HG03175 (cell line): Measurements from ENCODE around the gene CRTC2.
A peak's percentile ranks its signal among the peaks of the same experiment; 100 is the strongest.
"Not testable (repeated sequence)": the region's sequence is repeated elsewhere in the genome, so short reads cannot be mapped to it uniquely, and the experiment has no call there.

ENCODE experiments used
- ATAC-seq: cut with Tn5 transposase; IDR thresholded peaks from one replicate; pipeline ENCODE4 v1.9.1; 2021; ENCODE audit warnings: mild to moderate bottlenecking, moderate library complexity; ENCODE audit not compliant: unreplicated experiment

CRTC2 gene

GRCh38 chr1:153929981-153930948, 28.1 kb downstream of the CRTC2 start:
- no peak for ATAC-seq

DNA sequence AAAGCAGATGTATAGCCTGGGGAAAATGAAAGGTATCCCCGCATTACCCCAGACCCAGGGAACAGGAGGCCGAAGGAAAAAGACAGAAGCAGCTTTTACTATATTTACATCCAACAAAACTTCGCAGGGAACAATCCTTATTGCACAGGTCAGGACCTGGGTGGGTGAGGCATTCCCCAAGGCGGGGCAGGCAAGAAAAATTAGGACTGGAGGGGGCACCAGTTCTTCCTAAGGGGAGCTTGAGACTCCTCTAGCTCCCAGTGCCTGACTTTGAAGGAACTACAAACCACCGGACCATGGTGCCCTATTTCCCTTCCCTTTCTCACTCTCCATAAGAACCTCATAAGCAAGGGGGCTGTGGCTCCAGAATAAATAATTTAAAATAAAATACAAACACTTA, 29.0 kb downstream of the CRTC2 start:
- no peak for ATAC-seq

DNA sequence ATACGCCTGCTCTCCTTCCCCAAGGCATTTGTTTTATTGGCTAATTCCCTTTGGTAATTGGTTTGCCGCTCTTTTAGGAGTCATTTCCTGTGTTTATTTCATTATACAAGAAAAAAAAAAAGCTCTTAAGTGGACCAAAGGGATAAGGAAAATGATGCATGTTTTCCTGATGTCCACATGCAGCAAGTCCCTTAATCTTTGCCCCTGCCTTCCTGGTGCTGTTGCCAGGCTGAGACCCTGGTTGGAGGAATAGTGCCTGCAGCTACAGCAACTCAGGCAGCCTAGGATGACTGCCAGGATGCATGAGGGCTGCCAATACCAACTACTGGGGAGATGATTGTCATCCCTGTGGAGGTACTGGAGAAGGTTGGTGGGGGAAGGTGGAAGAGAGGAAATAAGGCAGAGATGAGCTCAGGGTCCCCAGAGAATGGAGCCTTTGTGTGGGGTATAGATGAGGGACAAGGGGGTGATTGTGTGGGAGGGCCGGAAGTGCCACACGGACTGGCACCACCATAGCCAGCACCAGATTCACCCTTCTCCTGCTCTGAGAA, 29.5 kb downstream of the CRTC2 start:
- ATAC-seq: no peak

DNA sequence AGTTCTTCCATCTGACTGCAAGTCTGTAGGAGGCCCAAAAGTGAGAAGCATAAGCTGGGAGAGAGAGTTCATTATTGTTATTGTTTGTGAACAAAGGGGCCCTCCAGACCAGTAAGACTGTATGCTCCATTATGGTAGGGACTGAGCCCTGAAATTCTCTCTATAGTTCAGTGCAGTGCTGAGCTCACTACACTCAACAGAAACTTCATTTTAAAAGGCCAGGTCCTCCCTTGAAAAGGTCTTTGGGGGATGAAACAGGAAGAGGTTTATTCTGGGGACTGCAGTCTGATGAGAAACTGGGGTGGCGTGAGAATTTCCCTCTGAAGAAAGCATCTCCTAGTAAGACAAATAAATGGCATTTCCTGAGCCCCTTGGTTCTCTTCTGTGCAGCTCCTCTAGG, 30.2 kb downstream of the CRTC2 start:
- ATAC-seq: no peak

GRCh38 chr1:153926405-153926804, 32.0 kb downstream of the CRTC2 start:
- no peak for ATAC-seq

- ATAC-seq: peak; percentile 93
Measured at GRCh38 chr1:153922972-153923925, 35.2 kb downstream of the CRTC2 start, which contains the start of gene GATAD2B. Gene GATAD2B, minus strand, starts transcription at chr1:153922972. Its CDS starts 94,625 bp downstream, at chr1:153828347.

DNA sequence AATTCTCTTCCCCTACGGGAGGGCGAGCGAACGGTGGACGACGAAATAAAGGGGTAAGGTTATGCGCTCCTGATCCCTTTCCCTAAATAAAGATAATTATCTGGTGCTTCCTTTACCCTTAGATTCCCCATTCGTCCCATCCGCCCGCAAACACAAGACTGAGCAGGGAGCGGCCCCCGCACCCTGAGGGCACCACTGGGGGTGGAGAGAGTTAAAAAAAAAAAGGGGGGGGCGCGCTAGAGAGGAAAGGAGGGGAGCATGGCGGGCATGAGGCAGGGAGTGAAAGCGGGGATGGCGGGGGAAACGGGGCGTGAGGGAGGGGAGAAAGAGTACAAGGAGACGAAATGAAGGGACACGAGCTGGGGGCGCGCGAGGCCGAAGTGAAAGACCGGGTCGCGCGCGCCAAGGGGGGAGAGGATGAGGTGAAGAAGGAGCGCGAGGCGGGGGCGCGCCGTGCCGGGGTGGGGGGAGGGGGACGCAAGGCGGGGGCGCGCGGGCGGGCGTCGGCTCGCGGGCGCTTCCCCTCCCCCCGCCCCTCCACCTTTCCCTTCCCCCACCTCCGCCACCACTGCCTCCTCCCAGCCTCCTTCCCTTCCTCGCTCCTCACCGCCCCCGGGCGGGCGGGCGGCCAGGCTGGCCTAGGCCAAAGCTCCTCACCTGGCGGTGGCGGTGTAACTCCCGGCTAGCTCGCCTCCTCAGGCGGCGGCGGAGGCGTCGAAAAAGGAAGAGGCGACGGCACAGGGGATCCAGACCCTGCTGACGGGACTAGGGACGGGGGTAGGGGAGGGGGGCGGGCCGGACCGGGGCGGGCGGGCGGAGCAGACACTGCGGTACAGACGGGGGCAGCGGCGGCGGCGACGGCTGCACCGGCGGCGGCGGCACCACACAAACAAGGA, 36.1 kb downstream of the CRTC2 start:
- ATAC-seq: peak; percentile 27

- ATAC-seq: no peak
Measured at GRCh38 chr1:153921803-153922075, 36.7 kb downstream of the CRTC2 start.

GRCh38 chr1:153921080-153921802, 37.2 kb downstream of the CRTC2 start:
- ATAC-seq: no peak

GRCh38 chr1:153919876-153920852, 38.2 kb downstream of the CRTC2 start:
- no peak for ATAC-seq

GRCh38 chr1:153916297-153916696, 42.1 kb downstream of the CRTC2 start:
- no peak for ATAC-seq

DNA sequence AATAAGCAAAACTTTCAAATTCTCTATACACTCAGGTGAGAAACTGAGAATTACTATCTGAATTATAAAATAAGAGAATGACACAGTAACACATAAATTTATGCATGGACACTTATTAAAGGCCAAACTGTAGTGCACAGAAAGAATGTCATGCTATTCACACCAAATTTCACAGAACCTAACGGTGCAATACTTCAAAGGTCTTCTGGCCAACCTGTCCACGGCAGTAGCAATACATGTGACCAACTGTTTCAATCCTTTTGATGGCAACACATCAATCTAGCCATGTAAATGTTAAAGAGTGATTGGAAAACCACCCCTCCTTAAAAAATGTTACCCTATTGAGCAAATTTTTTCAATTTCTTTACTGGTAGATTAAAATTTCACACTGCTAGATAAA, 46.1 kb downstream of the CRTC2 start:
- ATAC-seq: no peak

DNA sequence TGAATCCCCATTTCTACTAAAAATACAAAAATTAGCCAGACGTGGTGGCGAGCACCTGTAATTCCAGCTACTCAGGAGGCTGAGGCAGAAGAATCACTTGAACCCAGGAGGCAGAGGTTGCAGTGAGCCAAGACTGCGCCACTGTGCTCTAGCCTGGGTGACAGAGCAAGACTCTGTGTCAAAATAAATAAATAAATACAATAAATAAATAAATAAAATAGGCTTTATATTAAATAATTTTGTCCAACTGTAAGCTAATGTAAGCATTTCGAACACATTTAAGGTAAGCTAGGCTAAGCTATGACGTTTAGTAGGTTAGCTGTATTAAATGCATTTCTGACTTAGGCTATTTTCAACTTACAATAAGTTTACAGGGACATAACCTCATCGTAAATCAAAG, 47.9 kb downstream of the CRTC2 start:
- not testable (repeated sequence) for ATAC-seq

- no peak for ATAC-seq
Measured at GRCh38 chr1:153908071-153908470, 50.3 kb downstream of the CRTC2 start.

DNA sequence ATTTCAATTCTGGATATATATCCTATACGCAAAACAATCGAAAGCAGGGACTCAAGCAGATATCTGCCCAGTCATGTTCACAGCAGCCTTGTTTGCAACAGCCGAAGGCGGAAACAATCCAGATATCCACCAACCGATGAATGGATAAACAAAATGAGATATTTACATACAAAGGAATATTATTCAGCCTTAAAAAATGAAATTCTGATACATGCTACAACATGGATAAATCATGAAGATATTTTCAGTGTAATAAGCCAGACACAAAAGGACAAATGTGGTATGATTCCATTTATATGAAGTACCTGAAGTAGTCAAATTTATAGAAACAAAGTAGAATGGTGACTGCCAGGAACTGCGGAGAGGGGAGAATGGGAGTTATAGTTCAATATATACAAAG, 51.3 kb downstream of the CRTC2 start:
- ATAC-seq: no peak

DNA sequence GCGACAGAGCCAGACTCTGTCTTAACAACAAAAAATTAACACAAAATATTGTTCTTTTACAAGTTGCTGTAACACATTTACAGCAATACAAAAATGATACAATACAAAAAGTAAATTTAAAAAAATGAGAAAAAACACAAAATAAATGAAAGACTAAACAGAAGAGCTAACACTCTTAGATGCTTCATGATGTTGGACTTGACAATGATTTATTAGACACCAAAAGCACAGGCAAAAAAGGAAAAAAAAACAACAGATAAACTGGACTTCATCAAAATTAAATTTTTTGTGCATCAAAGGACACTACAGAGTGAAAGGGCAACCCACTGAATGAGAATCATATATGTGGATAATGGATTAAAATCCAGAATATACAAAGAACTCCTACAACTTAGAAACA, 52.0 kb downstream of the CRTC2 start:
- ATAC-seq: no peak

- not testable (repeated sequence) for ATAC-seq
Measured at GRCh38 chr1:153905908-153906307, 52.5 kb downstream of the CRTC2 start.

- no peak for ATAC-seq
Measured at GRCh38 chr1:153903841-153904455, 54.5 kb downstream of the CRTC2 start.
